ENCODE results near the gene ACAT2.
"Not testable (repeated sequence)": the region's sequence is repeated elsewhere in the genome, so short reads cannot be mapped to it uniquely, and the experiment has no call there.

ACAT2 gene

GRCh38 chr6:159732550-159732949 is 29.3 kb upstream of the ACAT2 start:
- DNase-seq: not testable (repeated sequence)

GRCh38 chr6:159733395-159733794 is 28.4 kb upstream of the ACAT2 start:
- not testable (repeated sequence) for DNase-seq

- DNase-seq: no peak
These were observed 24.9 kb upstream of the ACAT2 start for GRCh38 chr6:159736908-159737307.

- peak in 1 of 2 donors; percentile 46 for DNase-seq
These were observed 22.5 kb upstream of the ACAT2 start for GRCh38 chr6:159739341-159739740.

GRCh38 chr6:159742165-159742564 is 19.7 kb upstream of the ACAT2 start:
- no peak for DNase-seq

- DNase-seq: no peak
These were observed 16.8 kb upstream of the ACAT2 start for GRCh38 chr6:159745081-159745480.

GRCh38 chr6:159746759-159747158 is 15.1 kb upstream of the ACAT2 start:
- no peak for DNase-seq

- not testable (repeated sequence) for DNase-seq
These were observed 13.7 kb upstream of the ACAT2 start for GRCh38 chr6:159748127-159748526.

GRCh38 chr6:159751448-159751847 is 10.4 kb upstream of the ACAT2 start:
- DNase-seq: no peak

GRCh38 chr6:159753081-159753872 is 8.6 kb upstream of the ACAT2 start:
- no peak for DNase-seq

GRCh38 chr6:159754401-159754800 is 7.4 kb upstream of the ACAT2 start:
- no peak for DNase-seq

- DNase-seq: no peak
These were observed 6.6 kb upstream of the ACAT2 start for GRCh38 chr6:159754959-159755914.

GRCh38 chr6:159756508-159756907 is 5.3 kb upstream of the ACAT2 start:
- DNase-seq: no peak

GRCh38 chr6:159758031-159759001 is 3.5 kb upstream of the ACAT2 start:
- no peak for DNase-seq

- no peak for DNase-seq
These were observed 2.2 kb upstream of the ACAT2 start for GRCh38 chr6:159759645-159760044.

GRCh38 chr6:159760602-159761057 is 1.2 kb upstream of the ACAT2 start:
- DNase-seq: no peak

GRCh38 chr6:159761129-159761872 is 544 bp upstream of the ACAT2 start:
- DNase-seq: no peak

- DNase-seq: peak; percentile 51 to 81
These were observed 942 bp downstream of the ACAT2 start for GRCh38 chr6:159762681-159763293.

GRCh38 chr6:159766906-159767305 is 5.1 kb downstream of the ACAT2 start:
- peak in 1 of 2 donors; percentile 69 for DNase-seq

- DNase-seq: no peak
These were observed 7.6 kb downstream of the ACAT2 start for GRCh38 chr6:159769470-159769869.

GRCh38 chr6:159772196-159772595 is 10.4 kb downstream of the ACAT2 start:
- DNase-seq: no peak

All from inflammatory macrophage treated with lipopolysaccharide for 1 hour (primary cell).